ENCODE data around the gene TOMM40. TPM values are rescaled to one million over a fixed set of nuclear protein-coding genes. Genes with fewer than 3 reads are reported as not detected.

Gene TOMM40
- total and polyA plus RNA-seq, 2 of the 13 experiments (the other 11 are each of a cell fraction or from before 2014, with no cell fraction given): 72.0 to 110 TPM

DNA sequence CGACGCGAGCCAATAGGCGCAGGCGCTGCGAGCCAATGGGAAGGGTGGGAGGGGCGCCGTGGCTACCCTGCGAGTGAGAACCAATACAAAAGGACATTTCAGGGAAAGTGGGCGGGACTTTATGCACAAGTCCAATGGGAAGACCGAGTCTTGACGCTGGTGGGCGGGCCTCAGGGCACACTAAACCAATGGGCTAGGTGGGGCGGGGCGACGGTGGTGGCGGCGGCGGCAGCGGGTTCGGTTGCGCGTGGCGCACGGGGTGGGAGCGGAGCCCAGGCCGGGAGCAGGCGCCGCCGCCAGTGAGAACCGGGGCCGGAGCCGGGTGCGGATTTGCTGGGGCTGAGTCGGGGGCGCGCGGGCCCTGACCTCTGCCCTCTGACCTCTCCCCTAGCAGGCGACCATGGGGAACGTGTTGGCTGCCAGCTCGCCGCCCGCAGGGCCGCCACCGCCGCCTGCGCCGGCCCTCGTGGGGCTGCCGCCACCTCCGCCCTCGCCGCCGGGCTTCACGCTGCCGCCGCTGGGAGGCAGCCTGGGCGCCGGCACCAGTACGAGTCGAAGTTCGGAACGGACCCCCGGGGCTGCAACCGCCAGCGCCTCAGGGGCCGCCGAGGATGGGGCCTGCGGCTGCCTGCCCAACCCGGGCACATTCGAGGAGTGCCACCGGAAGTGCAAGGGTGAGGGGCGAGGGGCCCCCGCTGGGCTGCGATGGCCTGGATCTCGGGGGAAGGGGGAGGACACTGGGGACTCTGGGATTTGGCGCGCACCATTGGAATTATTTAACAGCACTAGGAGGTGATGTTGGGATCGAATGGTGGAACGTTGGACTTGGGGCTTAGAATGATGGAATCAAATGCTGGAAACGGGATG is at the start of gene TOMM40 (continued):
- TF ChIP-seq, protein P1, sequence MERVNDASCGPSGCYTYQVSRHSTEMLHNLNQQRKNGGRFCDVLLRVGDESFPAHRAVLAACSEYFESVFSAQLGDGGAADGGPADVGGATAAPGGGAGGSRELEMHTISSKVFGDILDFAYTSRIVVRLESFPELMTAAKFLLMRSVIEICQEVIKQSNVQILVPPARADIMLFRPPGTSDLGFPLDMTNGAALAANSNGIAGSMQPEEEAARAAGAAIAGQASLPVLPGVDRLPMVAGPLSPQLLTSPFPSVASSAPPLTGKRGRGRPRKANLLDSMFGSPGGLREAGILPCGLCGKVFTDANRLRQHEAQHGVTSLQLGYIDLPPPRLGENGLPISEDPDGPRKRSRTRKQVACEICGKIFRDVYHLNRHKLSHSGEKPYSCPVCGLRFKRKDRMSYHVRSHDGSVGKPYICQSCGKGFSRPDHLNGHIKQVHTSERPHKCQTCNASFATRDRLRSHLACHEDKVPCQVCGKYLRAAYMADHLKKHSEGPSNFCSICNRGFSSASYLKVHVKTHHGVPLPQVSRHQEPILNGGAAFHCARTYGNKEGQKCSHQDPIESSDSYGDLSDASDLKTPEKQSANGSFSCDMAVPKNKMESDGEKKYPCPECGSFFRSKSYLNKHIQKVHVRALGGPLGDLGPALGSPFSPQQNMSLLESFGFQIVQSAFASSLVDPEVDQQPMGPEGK (CRISPR knock-in tag; IDR thresholded peaks at IDR 0.05): peak; percentile 76
- TF ChIP-seq ZNF570 (CRISPR knock-in tag; IDR thresholded peaks at IDR 0.05; ENCODE audit: borderline replicate concordance): no peak
- peak; percentile 96 for TF ChIP-seq SP2 (CRISPR knock-in tag; IDR thresholded peaks at IDR 0.05)
- no peak for TF ChIP-seq RBM39 (IDR thresholded peaks at IDR 0.05; ENCODE audit: low read depth, low read length, poor library complexity, severe bottlenecking)
- 0 out of 2 replicates have a peak, but pooled peaks have one; percentile 67 for TF ChIP-seq ZNF589 (CRISPR knock-in tag; conservative IDR thresholded peaks at IDR 0.05)
- TF ChIP-seq SMAD3 (CRISPR knock-in tag; IDR thresholded peaks at IDR 0.05): no peak
- TF ChIP-seq, protein P2, sequence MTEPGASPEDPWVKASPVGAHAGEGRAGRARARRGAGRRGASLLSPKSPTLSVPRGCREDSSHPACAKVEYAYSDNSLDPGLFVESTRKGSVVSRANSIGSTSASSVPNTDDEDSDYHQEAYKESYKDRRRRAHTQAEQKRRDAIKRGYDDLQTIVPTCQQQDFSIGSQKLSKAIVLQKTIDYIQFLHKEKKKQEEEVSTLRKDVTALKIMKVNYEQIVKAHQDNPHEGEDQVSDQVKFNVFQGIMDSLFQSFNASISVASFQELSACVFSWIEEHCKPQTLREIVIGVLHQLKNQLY (CRISPR knock-in tag; IDR thresholded peaks at IDR 0.05): no peak
- no peak for TF ChIP-seq ATF5 (CRISPR knock-in tag; IDR thresholded peaks at IDR 0.05; ENCODE audit: low read depth)
- no peak for TF ChIP-seq RFX3 (CRISPR knock-in tag; IDR thresholded peaks at IDR 0.05)
- TF ChIP-seq ZNF124 (CRISPR knock-in tag; IDR thresholded peaks at IDR 0.05): no peak
- TF ChIP-seq UBTF (CRISPR knock-in tag; IDR thresholded peaks at IDR 0.05): peak; percentile 3; the same call in 1 of the 2 replicates
- TF ChIP-seq NR3C1 (CRISPR knock-in tag; IDR thresholded peaks at IDR 0.05): no peak
- TF ChIP-seq ZSCAN21 (CRISPR knock-in tag; IDR thresholded peaks at IDR 0.05; ENCODE audit: borderline replicate concordance): peak; percentile 81; the same call in 1 of the 2 replicates
- TF ChIP-seq, protein P3, sequence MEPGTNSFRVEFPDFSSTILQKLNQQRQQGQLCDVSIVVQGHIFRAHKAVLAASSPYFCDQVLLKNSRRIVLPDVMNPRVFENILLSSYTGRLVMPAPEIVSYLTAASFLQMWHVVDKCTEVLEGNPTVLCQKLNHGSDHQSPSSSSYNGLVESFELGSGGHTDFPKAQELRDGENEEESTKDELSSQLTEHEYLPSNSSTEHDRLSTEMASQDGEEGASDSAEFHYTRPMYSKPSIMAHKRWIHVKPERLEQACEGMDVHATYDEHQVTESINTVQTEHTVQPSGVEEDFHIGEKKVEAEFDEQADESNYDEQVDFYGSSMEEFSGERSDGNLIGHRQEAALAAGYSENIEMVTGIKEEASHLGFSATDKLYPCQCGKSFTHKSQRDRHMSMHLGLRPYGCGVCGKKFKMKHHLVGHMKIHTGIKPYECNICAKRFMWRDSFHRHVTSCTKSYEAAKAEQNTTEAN (CRISPR knock-in tag; conservative IDR thresholded peaks at IDR 0.05): no peak
- TF ChIP-seq MXD3 (CRISPR knock-in tag; IDR thresholded peaks at IDR 0.05): peak; percentile 36; the same call in 1 of the 2 replicates
- TF ChIP-seq ZBTB25 (CRISPR knock-in tag; IDR thresholded peaks at IDR 0.05): peak; percentile 9; the same call in 1 of the 2 replicates
- peak; percentile 24; the same call in 1 of the 2 replicates for TF ChIP-seq POLR2AphosphoS5 (IDR thresholded peaks at IDR 0.05; ENCODE audit: low read depth, low read length)

Data from HepG2 (cell line).